WTC11 (cell line): Measurements from ENCODE around the gene FKBP14.

Experiments
- CBFB ChIP-seq: sonication (generic); formaldehyde crosslinking; IDR thresholded peaks from 2 replicates; pipeline ENCODE4 v1.8.1; 2022; ENCODE audit warnings: mild to moderate bottlenecking, low read depth, missing genetic modification reagents
- TEAD1 ChIP-seq: sonication (generic); formaldehyde crosslinking; IDR thresholded peaks from 2 replicates; pipeline ENCODE4 v1.8.0; 2022; ENCODE audit warnings: mild to moderate bottlenecking, missing genetic modification reagents
- TF ChIP-seq, protein P1 (sequence below): fragments of 200-600 bp; IDR thresholded peaks from 2 replicates; pipeline ENCODE4 v1.8.0; 2022; ENCODE audit warnings: antibody characterized with exemption
- TF ChIP-seq, protein P2 (sequence below): sonication (generic); formaldehyde crosslinking; IDR thresholded peaks from 2 replicates; pipeline ENCODE4 v1.8.1; 2023; ENCODE audit warnings: mild to moderate bottlenecking, missing genetic modification reagents, borderline replicate concordance
- TF ChIP-seq, protein P3 (sequence below): sonication (generic); formaldehyde crosslinking; conservative IDR thresholded peaks from 2 replicates; pipeline ENCODE4 v1.8.1; 2022; ENCODE audit warnings: mild to moderate bottlenecking, missing genetic modification reagents
- TF ChIP-seq, protein P4 (sequence below): sonication (generic); formaldehyde crosslinking; IDR thresholded peaks from 2 replicates; pipeline ENCODE4 v1.8.1; 2022; ENCODE audit warnings: mild to moderate bottlenecking, missing genetic modification reagents, moderate library complexity, borderline replicate concordance
- TF ChIP-seq, protein P5 (sequence below): sonication (generic); formaldehyde crosslinking; IDR thresholded peaks from 2 replicates; pipeline ENCODE4 v1.8.1; 2023; ENCODE audit warnings: mild to moderate bottlenecking, missing genetic modification reagents, moderate library complexity
- TF ChIP-seq, protein P6 (sequence below): sonication (generic); formaldehyde crosslinking; IDR thresholded peaks from 2 replicates; pipeline ENCODE4 v1.8.0; 2022; ENCODE audit warnings: mild to moderate bottlenecking, missing genetic modification reagents

DNA sequence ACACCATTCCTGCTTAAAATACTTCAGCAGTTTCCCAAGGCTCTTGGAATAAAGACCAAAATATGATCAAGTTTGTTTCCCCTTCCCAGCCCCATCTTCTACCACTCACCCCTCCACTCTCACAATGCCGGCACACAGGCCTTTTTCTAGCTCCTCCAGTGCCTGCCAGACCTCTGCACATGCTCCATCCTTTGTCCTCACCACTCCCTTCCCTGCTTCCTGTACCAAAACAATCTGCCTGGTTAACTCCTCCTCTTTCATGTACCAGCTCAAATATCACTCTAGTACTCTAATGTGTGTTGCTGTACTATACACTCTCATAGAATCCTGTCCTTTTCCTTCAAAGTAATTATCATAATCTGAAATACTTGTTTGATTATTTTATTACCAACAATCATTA, 56.3 kb downstream of the FKBP14 start:
- no peak for TF ChIP-seq CBFB (CRISPR knock-in tag)
- TF ChIP-seq, protein P1, sequence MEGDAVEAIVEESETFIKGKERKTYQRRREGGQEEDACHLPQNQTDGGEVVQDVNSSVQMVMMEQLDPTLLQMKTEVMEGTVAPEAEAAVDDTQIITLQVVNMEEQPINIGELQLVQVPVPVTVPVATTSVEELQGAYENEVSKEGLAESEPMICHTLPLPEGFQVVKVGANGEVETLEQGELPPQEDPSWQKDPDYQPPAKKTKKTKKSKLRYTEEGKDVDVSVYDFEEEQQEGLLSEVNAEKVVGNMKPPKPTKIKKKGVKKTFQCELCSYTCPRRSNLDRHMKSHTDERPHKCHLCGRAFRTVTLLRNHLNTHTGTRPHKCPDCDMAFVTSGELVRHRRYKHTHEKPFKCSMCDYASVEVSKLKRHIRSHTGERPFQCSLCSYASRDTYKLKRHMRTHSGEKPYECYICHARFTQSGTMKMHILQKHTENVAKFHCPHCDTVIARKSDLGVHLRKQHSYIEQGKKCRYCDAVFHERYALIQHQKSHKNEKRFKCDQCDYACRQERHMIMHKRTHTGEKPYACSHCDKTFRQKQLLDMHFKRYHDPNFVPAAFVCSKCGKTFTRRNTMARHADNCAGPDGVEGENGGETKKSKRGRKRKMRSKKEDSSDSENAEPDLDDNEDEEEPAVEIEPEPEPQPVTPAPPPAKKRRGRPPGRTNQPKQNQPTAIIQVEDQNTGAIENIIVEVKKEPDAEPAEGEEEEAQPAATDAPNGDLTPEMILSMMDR: no peak
- TF ChIP-seq, protein P2, sequence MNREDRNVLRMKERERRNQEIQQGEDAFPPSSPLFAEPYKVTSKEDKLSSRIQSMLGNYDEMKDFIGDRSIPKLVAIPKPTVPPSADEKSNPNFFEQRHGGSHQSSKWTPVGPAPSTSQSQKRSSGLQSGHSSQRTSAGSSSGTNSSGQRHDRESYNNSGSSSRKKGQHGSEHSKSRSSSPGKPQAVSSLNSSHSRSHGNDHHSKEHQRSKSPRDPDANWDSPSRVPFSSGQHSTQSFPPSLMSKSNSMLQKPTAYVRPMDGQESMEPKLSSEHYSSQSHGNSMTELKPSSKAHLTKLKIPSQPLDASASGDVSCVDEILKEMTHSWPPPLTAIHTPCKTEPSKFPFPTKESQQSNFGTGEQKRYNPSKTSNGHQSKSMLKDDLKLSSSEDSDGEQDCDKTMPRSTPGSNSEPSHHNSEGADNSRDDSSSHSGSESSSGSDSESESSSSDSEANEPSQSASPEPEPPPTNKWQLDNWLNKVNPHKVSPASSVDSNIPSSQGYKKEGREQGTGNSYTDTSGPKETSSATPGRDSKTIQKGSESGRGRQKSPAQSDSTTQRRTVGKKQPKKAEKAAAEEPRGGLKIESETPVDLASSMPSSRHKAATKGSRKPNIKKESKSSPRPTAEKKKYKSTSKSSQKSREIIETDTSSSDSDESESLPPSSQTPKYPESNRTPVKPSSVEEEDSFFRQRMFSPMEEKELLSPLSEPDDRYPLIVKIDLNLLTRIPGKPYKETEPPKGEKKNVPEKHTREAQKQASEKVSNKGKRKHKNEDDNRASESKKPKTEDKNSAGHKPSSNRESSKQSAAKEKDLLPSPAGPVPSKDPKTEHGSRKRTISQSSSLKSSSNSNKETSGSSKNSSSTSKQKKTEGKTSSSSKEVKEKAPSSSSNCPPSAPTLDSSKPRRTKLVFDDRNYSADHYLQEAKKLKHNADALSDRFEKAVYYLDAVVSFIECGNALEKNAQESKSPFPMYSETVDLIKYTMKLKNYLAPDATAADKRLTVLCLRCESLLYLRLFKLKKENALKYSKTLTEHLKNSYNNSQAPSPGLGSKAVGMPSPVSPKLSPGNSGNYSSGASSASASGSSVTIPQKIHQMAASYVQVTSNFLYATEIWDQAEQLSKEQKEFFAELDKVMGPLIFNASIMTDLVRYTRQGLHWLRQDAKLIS (CRISPR knock-in tag): no peak
- TF ChIP-seq, protein P3, sequence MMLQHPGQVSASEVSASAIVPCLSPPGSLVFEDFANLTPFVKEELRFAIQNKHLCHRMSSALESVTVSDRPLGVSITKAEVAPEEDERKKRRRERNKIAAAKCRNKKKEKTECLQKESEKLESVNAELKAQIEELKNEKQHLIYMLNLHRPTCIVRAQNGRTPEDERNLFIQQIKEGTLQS (CRISPR knock-in tag): no peak
- TF ChIP-seq, protein P4, sequence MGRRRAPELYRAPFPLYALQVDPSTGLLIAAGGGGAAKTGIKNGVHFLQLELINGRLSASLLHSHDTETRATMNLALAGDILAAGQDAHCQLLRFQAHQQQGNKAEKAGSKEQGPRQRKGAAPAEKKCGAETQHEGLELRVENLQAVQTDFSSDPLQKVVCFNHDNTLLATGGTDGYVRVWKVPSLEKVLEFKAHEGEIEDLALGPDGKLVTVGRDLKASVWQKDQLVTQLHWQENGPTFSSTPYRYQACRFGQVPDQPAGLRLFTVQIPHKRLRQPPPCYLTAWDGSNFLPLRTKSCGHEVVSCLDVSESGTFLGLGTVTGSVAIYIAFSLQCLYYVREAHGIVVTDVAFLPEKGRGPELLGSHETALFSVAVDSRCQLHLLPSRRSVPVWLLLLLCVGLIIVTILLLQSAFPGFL (CRISPR knock-in tag): no peak
- TF ChIP-seq, protein P5, sequence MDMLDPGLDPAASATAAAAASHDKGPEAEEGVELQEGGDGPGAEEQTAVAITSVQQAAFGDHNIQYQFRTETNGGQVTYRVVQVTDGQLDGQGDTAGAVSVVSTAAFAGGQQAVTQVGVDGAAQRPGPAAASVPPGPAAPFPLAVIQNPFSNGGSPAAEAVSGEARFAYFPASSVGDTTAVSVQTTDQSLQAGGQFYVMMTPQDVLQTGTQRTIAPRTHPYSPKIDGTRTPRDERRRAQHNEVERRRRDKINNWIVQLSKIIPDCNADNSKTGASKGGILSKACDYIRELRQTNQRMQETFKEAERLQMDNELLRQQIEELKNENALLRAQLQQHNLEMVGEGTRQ: no peak
- TF ChIP-seq, protein P6, sequence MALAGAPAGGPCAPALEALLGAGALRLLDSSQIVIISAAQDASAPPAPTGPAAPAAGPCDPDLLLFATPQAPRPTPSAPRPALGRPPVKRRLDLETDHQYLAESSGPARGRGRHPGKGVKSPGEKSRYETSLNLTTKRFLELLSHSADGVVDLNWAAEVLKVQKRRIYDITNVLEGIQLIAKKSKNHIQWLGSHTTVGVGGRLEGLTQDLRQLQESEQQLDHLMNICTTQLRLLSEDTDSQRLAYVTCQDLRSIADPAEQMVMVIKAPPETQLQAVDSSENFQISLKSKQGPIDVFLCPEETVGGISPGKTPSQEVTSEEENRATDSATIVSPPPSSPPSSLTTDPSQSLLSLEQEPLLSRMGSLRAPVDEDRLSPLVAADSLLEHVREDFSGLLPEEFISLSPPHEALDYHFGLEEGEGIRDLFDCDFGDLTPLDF: no peak
- TF ChIP-seq TEAD1: no peak
